ENCODE data around the gene PSME3IP1.

DNA sequence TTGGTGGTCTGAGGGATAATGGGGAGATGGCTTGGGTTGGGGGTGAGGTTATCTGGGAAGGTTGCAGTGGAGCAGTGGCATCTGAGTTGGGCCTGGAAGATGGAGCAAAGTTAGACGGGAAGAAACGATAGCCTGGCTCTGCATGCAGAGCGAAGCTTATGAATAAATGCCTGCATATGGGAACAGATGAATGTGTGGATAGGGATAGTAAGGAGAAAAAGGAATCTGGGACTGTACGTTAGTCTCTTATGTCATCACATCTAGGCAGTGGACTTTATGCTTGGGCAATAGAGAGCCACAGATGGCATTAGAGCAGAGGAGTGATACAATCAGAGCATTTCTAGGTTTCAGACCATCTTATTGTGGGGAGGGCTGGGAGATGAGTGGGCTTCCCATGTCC, 60.5 kb downstream of the PSME3IP1 start:
- TF ChIP-seq, protein P1, sequence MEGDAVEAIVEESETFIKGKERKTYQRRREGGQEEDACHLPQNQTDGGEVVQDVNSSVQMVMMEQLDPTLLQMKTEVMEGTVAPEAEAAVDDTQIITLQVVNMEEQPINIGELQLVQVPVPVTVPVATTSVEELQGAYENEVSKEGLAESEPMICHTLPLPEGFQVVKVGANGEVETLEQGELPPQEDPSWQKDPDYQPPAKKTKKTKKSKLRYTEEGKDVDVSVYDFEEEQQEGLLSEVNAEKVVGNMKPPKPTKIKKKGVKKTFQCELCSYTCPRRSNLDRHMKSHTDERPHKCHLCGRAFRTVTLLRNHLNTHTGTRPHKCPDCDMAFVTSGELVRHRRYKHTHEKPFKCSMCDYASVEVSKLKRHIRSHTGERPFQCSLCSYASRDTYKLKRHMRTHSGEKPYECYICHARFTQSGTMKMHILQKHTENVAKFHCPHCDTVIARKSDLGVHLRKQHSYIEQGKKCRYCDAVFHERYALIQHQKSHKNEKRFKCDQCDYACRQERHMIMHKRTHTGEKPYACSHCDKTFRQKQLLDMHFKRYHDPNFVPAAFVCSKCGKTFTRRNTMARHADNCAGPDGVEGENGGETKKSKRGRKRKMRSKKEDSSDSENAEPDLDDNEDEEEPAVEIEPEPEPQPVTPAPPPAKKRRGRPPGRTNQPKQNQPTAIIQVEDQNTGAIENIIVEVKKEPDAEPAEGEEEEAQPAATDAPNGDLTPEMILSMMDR (optimal IDR thresholded peaks at IDR 0.05 in 1 of 3, IDR thresholded peaks at IDR 0.05 in 1 of 3, conservative IDR thresholded peaks at IDR 0.05 in 1 of 3; ENCODE audit: extremely low read depth in 1 of 3, insufficient read depth in 2 of 3, low read length in 3 of 3) = no peak
- TF ChIP-seq EZH2 (IDR thresholded peaks at IDR 0.05; ENCODE audit: low read length) = no peak
